Activated CD4-positive, alpha-beta T cell treated with anti-CD3 and anti-CD28 coated beads, Interleukin-2, amount 50 U/mL, for 48 hours (primary cell): ENCODE data around the gene GGTLC1.

Source experiments
- DNase-seq, 2 experiments: peaks; one replicate each; pipeline ENCODE4 v3.0.0-alpha.2; 2020

Gene GGTLC1

DNA sequence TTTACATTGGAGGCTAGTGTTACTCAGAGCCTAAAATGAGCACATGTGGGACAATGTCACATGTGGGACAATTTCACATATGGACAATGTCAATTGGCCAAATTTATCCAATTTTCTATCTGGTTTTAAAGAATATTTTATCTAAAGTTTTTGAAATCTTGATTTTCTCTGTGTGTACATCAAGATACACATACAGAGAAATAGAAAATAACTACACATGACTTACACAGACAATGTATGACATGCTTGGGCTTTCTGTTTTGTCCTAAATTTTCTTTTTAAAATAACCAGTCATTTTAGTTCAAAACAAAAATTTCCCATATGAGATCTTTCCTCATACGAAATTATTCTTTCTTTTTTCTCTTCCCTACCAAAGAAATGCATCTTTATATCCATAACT is 24.6 kb downstream of the GGTLC1 start:
- no peak for DNase-seq

DNA sequence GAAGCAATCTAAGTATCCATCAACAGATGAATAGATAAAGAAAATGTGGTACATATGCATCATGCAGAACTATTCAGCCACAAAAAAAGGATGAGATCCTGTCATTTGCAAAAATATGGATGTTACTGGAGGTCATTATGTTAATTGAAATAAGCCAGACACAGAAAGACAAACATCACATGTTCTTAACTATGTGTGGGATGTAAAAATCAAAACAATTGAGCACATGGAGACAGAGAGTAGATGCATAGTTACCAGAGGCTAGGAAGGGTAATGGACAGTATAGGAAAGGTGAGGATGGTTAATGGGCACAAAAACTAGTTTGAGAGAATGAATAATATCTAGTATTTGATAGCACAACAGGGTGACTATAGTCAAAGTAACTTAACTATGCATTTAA is 26.3 kb downstream of the GGTLC1 start:
- DNase-seq, result no peak

- no peak for DNase-seq
Measured at GRCh38 chr20:23959054-23959453, 29.5 kb downstream of the GGTLC1 start.

- DNase-seq, result no peak
Measured at GRCh38 chr20:23955896-23956295, 32.7 kb downstream of the GGTLC1 start.

DNA sequence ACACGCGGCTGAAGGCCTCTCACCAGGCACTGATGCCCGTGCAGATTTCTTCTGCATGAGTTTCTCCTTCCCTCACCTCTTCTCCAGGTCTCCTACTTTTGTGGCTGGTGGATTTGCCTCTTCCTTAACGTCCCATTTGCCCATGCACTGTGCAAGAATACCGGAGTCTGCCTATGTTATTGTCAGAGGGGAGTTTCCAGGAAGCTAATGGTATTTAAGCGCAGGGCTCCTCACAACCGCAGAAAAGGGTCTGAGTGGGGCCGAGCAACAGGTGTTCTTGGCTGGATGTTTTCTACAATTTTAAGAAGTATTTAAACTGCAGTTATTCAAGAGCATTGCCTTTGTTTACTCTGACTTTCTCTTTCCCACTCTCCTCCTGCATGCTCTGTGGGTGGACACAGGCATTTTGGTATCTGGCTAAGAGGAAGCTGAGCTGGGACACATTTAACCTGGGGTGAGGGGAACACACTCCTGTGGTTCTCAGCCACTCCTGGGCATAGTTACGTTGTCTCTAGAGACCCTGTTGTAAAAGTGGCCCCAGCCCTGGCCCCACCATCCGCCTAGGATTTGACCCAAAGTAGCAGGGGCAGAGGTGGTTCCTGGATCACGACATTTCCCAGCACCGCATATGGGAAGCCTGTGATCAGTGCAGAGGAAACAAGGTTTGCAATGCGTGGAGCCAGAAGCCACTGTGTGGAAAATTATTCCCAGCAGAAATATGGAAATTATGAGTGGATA is 34.4 kb downstream of the GGTLC1 start:
- no peak for DNase-seq

DNA sequence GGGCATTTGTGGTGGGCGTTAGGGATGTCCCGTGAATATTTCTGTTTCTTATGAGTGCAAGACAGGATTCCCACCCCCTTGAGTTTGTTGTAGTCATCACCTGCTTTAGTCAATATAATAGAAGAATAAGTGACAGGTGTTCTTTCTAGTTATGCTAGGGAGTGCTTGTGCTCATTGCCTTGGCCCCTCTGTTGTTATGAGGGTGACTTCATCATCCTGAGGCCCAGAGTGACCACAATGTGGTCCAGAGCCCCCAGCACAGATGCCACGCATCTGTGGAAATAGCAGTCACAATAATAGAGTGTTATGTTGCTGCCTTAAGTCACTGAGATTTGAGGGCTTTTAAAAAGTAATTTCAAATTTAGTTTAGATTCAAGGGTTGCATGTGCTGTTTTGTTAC is 42.4 kb downstream of the GGTLC1 start:
- DNase-seq, result no peak

DNA sequence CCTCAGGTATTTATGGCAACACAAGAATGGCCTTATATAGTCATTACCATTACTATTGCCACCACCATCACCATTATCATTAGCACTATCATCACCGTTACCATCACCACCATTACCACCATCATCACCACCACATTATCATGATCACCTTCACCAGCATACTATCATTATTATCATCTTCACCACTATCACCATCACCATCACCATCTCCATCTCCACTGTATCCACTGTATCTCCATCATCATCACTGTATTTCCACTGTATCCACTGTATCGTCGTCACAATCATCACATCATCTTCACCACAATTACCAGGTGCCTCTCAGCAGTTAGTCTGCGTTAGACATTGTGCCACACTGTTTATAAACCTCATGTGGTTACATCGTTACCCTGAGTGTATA is 45.3 kb downstream of the GGTLC1 start:
- DNase-seq, result no peak

DNA sequence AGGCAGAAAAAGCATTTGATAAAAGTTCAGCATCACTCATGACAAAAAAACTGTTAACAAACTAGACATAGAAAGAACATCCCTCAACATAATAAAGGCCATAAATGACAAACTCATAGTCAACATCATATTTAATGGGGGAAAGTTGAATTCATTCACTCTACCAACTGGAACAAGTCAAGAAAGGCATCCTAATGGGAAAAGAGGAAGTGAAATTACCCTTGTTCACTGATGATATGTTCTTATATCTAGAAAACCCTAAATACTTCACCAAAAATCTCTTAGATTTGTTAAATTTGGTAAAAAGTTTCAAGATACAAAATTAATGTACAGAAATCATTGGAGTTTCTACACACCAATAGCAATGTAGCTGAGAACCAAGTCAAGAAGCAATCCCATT is 48.9 kb downstream of the GGTLC1 start:
- no peak for DNase-seq

- DNase-seq, result no peak
Measured at GRCh38 chr20:23939063-23939462, 49.5 kb downstream of the GGTLC1 start.

DNA sequence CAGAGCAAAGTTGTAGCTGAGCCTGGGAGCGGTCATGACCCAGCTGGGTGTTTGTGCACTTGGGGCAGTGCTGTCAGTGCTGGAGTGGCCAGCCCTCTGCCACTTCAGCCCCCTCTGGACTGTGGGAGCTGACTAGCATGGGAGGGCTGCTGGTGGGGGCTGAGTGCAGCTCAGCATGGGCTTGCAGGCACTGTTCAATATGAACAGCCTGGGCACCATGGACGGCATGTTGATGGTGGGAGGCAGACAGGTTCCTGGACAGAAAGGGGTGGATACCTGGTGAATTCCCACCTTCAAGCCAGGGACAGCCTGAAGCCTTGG is 50.5 kb downstream of the GGTLC1 start:
- DNase-seq, result no peak

DNA sequence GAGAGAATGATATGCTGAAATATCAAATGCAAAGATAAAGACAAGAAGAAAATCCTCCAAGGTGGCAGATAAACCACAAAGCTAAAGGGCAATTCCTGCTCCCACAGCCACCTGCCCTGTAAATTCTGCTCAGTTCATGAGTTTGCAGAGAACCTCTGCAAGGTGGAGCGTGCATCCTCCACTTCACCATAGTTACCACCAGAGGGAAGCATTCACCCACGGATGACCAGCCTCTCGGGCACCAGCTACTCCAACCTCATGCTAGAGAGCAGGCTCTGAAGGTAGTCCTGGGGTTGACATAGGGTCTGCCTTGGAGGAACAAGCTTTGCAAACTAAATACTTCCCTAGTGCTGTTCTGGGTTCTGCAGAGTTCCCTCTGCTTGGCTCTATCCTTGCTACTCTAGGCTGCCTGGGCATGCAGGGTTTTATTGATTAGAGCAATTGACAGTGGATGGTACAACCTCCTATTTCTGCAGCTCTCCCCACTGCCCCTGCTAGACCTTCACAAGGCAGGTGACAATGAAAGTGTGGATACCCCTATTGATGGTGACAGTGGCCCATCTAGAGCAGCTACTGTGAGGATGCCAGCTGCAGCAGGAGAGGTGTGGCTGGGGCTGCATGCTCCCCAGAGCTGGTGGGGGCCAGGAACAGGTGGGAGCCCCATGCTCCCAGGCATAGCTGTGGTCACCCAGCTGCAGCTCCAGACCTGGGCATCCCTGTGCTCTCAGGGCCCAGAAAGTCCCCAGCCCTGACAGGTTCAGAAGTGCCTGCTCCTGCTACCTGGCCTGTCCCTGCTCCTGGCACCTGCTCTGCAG is 51.1 kb downstream of the GGTLC1 start:
- DNase-seq, result peak; percentile 56 to 67
